Activated naive CD4-positive, alpha-beta T cell treated with anti-CD3 and anti-CD28 coated beads, Interleukin-2, amount 10 ng/mL, durations not matched to agents 7 days and 5 days (primary cell): Measurements from ENCODE around the gene PIK3R1.

ENCODE experiments used
- CTCF ChIA-PET: fragments of 350-600 bp; sonication (Branson Sonifier 250); formaldehyde crosslinking; loops from one replicate; lab custom pipeline; 2021; ENCODE audit warnings: antibody characterized with exemption; lab: Charles Lee
- DNase-seq: peaks from one replicate; pipeline ENCODE4 v3.0.0-alpha.2; 2020
- H3K27ac Mint-ChIP-seq: one replicate; pipeline ENCODE4 v1.8.0; 2021; ENCODE audit warnings: mild to moderate bottlenecking, moderate library complexity, mixed read lengths
- H3K27me3 Mint-ChIP-seq: one replicate; pipeline ENCODE4 v1.8.0; 2021; ENCODE audit warnings: mild to moderate bottlenecking, mixed read lengths
- H3K36me3 Mint-ChIP-seq: one replicate; pipeline ENCODE4 v1.8.0; 2021; ENCODE audit warnings: mixed read lengths
- H3K4me1 Mint-ChIP-seq: one replicate; pipeline ENCODE4 v1.8.0; 2021; ENCODE audit warnings: mixed read lengths
- H3K4me3 Mint-ChIP-seq: one replicate; pipeline ENCODE4 v1.8.0; 2021; ENCODE audit warnings: mild to moderate bottlenecking, moderate library complexity, mixed read lengths
- H3K9me3 Mint-ChIP-seq: one replicate; pipeline ENCODE4 v1.8.0; 2021; ENCODE audit warnings: mixed read lengths

The PIK3R1 gene

GRCh38 chr5:68243681-68244080 lies 28.1 kb downstream of the PIK3R1 start:
- H3K4me1 Mint-ChIP-seq = peaks cover 64% of the 10 kb centered on the region
- H3K27me3 Mint-ChIP-seq = no peaks in the 10 kb centered on the region
- H3K9me3 Mint-ChIP-seq = no peaks in the 10 kb centered on the region
- peaks cover 26% of the 10 kb centered on the region for H3K36me3 Mint-ChIP-seq
- DNase-seq = no peak
- H3K4me3 Mint-ChIP-seq = no peak overlapping the region
- H3K27ac Mint-ChIP-seq = peak overlapping the region; percentile 42
- CTCF ChIA-PET = interaction anchor here (0.8 to 1.3 kb wide), 2 partner anchors 9 to 997 kb away, joined by 3 read pairs; no protein-coding TSS in a partner anchor

DNA sequence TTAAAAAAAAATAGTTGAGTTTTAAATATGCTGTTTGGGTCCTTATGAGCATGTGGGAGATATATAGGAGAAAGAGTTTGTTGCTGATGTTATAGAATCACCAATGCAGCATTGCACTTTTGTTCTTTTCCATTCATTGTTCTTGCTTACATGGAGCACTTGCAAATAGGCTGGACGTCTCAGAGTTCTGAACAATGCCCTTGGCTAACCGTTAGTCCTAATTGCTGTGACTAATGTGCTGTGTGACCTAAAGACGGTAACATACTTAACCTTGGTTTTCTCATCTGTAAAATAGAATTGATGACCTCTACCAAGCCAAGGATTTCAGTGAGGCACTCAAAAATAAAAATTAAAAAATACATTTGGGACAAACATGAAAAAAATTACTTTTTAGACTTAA lies 29.8 kb downstream of the PIK3R1 start:
- Mint-ChIP-seq H3K4me1 (peaks cover 69% of the 10 kb centered on the region), H3K4me3 (no peak overlapping the region), H3K27ac (no peak overlapping the region), H3K36me3 (peaks cover 30% of the 10 kb centered on the region), H3K9me3 (no peaks in the 10 kb centered on the region), H3K27me3 (no peaks in the 10 kb centered on the region)
- DNase-seq = no peak
- CTCF ChIA-PET = interaction anchor here (0.7 kb wide), 1 partner anchor 13 kb away, joined by 3 read pairs; no protein-coding TSS in a partner anchor

- Mint-ChIP-seq H3K9me3 (no peaks in the 10 kb centered on the region), H3K27ac (no peak overlapping the region), H3K4me1 (peaks cover 69% of the 10 kb centered on the region), H3K4me3 (no peak overlapping the region), H3K27me3 (no peaks in the 10 kb centered on the region), H3K36me3 (peaks cover 32% of the 10 kb centered on the region)
- CTCF ChIA-PET = interaction anchor here (1.0 kb wide), 2 partner anchors 30 to 1000 kb away, joined by 3 to 5 read pairs; no protein-coding TSS in a partner anchor
- no peak for DNase-seq
Observed at GRCh38 chr5:68246802-68247201, 31.2 kb downstream of the PIK3R1 start.

DNA sequence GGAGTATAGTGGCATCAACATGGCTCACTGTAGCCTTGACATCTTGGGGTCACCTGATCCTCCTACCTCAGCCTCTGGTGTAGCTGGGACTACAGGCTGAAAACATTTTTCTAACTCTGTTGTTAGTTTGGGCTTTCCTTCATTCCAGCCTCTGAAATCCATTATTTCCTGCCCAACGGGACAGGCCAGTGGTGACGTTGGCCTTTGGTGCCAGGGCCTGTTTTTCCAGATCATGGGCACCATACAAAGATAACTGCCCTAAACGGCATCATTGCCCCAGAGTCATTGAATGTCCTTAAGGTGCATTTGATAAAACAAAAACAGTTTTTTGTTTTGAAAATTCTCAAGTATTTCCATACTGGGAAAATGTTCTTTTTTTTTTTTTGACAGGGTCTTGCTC lies 32.1 kb downstream of the PIK3R1 start:
- peaks cover 28% of the 10 kb centered on the region for H3K36me3 Mint-ChIP-seq
- CTCF ChIA-PET = no interaction called here
- H3K9me3 Mint-ChIP-seq = no peaks in the 10 kb centered on the region
- H3K27ac Mint-ChIP-seq = no peak overlapping the region
- no peaks in the 10 kb centered on the region for H3K27me3 Mint-ChIP-seq
- H3K4me1 Mint-ChIP-seq = peaks cover 68% of the 10 kb centered on the region
- DNase-seq = no peak
- H3K4me3 Mint-ChIP-seq = no peak overlapping the region

DNA sequence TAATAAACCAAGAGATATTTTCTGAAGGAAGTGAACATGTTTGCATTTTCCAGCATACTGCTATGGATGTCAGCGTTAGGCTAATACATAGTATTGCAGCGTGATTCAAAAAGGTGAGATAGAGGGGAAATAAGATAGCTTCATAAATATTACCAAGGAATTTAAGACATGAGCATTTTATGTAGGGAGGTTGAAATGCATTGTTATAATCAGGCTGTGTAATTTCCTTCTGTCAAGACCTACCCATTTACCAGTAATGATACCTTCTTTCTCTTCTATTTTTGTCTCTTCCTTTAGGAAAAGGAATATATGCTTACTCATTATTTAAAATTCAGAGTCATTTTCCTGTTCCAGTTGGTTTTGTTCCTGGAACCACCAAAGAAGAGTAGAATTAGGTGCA lies 33.3 kb downstream of the PIK3R1 start:
- Mint-ChIP-seq H3K27ac (no peak overlapping the region), H3K36me3 (peaks cover 19% of the 10 kb centered on the region), H3K4me1 (peaks cover 64% of the 10 kb centered on the region), H3K9me3 (no peaks in the 10 kb centered on the region), H3K4me3 (no peak overlapping the region), H3K27me3 (no peaks in the 10 kb centered on the region)
- no peak for DNase-seq
- CTCF ChIA-PET = no interaction called here

- Mint-ChIP-seq H3K4me1 (peaks cover 66% of the 10 kb centered on the region), H3K36me3 (peaks cover 23% of the 10 kb centered on the region), H3K4me3 (no peak overlapping the region), H3K27me3 (no peaks in the 10 kb centered on the region), H3K9me3 (no peaks in the 10 kb centered on the region), H3K27ac (no peak overlapping the region)
- no peak for DNase-seq
- CTCF ChIA-PET = interaction anchor here (1.1 to 1.2 kb wide), 2 partner anchors 22 to 1003 kb away, joined by 3 read pairs; no protein-coding TSS in a partner anchor
Observed at GRCh38 chr5:68249520-68249919, 34.0 kb downstream of the PIK3R1 start.

DNA sequence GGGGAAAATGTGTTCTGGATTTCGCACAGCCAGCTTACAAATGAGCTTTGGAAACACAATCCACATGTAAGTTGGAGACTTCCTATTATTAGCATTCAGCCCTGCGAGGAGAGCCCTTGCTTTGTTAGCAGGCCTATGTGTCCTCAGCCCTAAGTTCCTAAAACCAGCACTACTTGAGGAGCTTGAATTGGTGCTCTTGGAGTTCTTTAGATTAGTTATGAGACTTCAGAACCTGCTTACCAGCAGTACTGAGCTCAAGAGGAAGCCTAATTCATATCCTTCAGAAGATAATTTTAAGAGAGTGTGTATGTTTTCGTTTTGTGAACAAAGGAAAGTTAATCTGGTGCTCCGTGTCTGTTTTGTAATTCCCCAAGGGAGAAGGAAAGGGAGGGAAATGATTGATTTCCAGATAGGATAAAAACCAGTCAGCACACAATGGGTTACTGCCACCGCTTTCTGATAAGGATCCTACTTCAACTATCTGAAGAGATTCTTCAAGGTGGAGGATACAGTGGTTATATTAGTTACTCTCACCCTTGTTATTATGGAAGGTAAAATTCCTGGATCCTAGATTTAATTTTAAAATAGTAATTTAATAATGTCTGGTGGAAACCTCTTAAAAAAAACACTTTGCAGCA lies 35.2 kb downstream of the PIK3R1 start:
- no peak for DNase-seq
- peaks cover 73% of the 10 kb centered on the region for H3K4me1 Mint-ChIP-seq
- no peaks in the 10 kb centered on the region for H3K9me3 Mint-ChIP-seq
- no peak overlapping the region for H3K27ac Mint-ChIP-seq
- no peaks in the 10 kb centered on the region for H3K27me3 Mint-ChIP-seq
- CTCF ChIA-PET = interaction anchor here (0.9 to 1.6 kb wide), 3 partner anchors 11 to 1004 kb away, joined by 3 to 4 read pairs (median 3); no protein-coding TSS in a partner anchor
- peaks cover 25% of the 10 kb centered on the region for H3K36me3 Mint-ChIP-seq
- H3K4me3 Mint-ChIP-seq = no peak overlapping the region

- Mint-ChIP-seq H3K36me3 (peaks cover 25% of the 10 kb centered on the region), H3K27me3 (no peaks in the 10 kb centered on the region), H3K4me3 (no peak overlapping the region), H3K4me1 (peaks cover 77% of the 10 kb centered on the region), H3K9me3 (no peaks in the 10 kb centered on the region), H3K27ac (peak overlapping the region; percentile 75)
- DNase-seq = peak; percentile 48
- CTCF ChIA-PET = interaction anchor here (1.3 to 2.5 kb wide), 3 partner anchors 29 to 38 kb away, joined by 4 to 8 read pairs (median 4); no protein-coding TSS in a partner anchor
Observed at GRCh38 chr5:68251386-68251785, 35.8 kb downstream of the PIK3R1 start.

- Mint-ChIP-seq H3K36me3 (peaks cover 25% of the 10 kb centered on the region), H3K27ac (peak overlapping the region; percentile 75), H3K27me3 (no peaks in the 10 kb centered on the region), H3K4me1 (peaks cover 80% of the 10 kb centered on the region), H3K4me3 (no peak overlapping the region), H3K9me3 (no peaks in the 10 kb centered on the region)
- CTCF ChIA-PET = interaction anchor here (0.7 to 2.5 kb wide), 14 partner anchors 8 to 1043 kb away, joined by 3 to 16 read pairs (median 4); partner anchors contain the start of gene PIK3R1
- DNase-seq = no peak
Observed at GRCh38 chr5:68251804-68252522, 36.4 kb downstream of the PIK3R1 start.

- peak; percentile 57 for DNase-seq
- no peak overlapping the region for H3K4me3 Mint-ChIP-seq
- peaks cover 89% of the 10 kb centered on the region for H3K4me1 Mint-ChIP-seq
- no peak overlapping the region for H3K27ac Mint-ChIP-seq
- peaks cover 29% of the 10 kb centered on the region for H3K36me3 Mint-ChIP-seq
- no peaks in the 10 kb centered on the region for H3K27me3 Mint-ChIP-seq
- no peaks in the 10 kb centered on the region for H3K9me3 Mint-ChIP-seq
- CTCF ChIA-PET = interaction anchor here (0.6 to 2.5 kb wide), 17 partner anchors 9 to 1044 kb away, joined by 3 to 16 read pairs (median 4); partner anchors contain the start of gene PIK3R1
Observed at GRCh38 chr5:68252673-68253623, 37.4 kb downstream of the PIK3R1 start.

DNA sequence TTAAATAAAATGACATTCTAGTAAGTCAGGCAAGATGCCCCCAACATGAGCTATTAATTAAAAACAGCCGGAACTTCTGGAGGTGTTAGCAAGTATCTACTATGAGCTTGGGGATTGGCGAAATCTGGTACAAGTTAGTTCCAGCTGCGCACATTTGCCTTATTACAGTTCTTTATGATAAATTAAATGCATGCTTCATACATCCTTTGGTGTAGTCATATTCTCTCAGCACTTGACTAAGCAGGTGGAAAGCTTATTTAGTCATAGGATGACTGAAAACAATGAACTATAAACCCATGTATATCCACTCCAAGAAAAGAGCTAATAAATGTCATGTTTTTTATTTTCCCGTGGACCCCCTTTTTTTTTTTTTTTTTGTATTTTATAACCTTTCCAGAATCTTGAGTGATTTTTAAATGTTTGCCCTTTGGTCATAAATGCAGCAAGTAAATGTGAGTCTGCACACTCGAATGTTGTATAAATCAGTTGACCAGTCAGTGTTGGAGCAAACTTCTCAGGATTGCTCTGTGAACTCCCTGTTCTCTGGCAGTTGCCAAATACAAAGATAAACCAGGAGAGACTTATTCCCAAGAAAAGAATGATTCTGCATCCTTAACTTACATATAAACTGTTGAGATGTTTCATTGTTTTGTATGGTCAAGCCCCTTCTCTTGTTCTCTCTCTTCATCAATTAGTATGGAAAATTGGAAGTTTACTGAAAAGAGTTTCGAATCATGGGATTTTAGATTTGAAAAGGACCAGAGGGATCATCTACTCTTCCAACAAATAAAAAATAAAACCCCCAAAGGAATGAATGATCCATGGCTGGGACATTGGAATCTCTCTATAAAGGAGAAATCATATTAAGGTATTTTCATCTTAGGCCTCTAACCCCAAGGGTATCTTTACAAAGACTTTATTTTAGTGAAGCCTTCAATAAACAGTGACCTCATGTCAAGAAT lies 38.3 kb downstream of the PIK3R1 start:
- DNase-seq = no peak
- Mint-ChIP-seq H3K36me3 (peaks cover 27% of the 10 kb centered on the region), H3K27me3 (no peaks in the 10 kb centered on the region), H3K27ac (no peak overlapping the region), H3K9me3 (no peaks in the 10 kb centered on the region), H3K4me3 (no peak overlapping the region), H3K4me1 (peaks cover 92% of the 10 kb centered on the region)
- CTCF ChIA-PET = interaction anchor here (0.6 to 2.5 kb wide), 12 partner anchors 10 to 1010 kb away, joined by 3 to 16 read pairs (median 6); partner anchors contain the start of gene PIK3R1

GRCh38 chr5:68254810-68255209 lies 39.3 kb downstream of the PIK3R1 start:
- no peak overlapping the region for H3K4me3 Mint-ChIP-seq
- no peaks in the 10 kb centered on the region for H3K27me3 Mint-ChIP-seq
- H3K27ac Mint-ChIP-seq = no peak overlapping the region
- no peak for DNase-seq
- H3K36me3 Mint-ChIP-seq = peaks cover 25% of the 10 kb centered on the region
- H3K9me3 Mint-ChIP-seq = no peaks in the 10 kb centered on the region
- H3K4me1 Mint-ChIP-seq = peaks cover 86% of the 10 kb centered on the region
- CTCF ChIA-PET = interaction anchor here (1.3 to 2.1 kb wide), 2 partner anchors 13 to 17 kb away, joined by 4 to 9 read pairs; no protein-coding TSS in a partner anchor
